Measurements from ENCODE around the gene MAPKAP1.

Gene MAPKAP1

GRCh38 chr9:125433461-125434011 lies 273.5 kb downstream of the MAPKAP1 start:
- no peak for DNase-seq

- DNase-seq = no peak
Observed at GRCh38 chr9:125432715-125433385, 274.2 kb downstream of the MAPKAP1 start.

- no peak for DNase-seq
Observed at GRCh38 chr9:125431741-125432271, 275.2 kb downstream of the MAPKAP1 start.

DNA sequence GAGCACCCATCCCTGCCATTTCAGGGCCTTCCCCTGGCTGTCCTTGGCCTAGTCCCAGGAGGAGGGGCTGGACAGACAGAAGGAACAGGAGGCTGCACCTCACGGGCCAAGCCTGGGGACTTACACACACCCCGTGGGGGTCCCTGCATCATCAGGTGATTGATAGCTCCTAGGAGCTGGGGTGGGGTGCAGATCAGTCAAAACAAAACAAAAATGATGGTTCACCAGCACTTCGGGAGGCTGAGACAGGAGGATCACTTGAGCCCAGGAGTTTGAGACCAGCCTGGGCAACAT lies 276.0 kb downstream of the MAPKAP1 start:
- DNase-seq = no peak

DNA sequence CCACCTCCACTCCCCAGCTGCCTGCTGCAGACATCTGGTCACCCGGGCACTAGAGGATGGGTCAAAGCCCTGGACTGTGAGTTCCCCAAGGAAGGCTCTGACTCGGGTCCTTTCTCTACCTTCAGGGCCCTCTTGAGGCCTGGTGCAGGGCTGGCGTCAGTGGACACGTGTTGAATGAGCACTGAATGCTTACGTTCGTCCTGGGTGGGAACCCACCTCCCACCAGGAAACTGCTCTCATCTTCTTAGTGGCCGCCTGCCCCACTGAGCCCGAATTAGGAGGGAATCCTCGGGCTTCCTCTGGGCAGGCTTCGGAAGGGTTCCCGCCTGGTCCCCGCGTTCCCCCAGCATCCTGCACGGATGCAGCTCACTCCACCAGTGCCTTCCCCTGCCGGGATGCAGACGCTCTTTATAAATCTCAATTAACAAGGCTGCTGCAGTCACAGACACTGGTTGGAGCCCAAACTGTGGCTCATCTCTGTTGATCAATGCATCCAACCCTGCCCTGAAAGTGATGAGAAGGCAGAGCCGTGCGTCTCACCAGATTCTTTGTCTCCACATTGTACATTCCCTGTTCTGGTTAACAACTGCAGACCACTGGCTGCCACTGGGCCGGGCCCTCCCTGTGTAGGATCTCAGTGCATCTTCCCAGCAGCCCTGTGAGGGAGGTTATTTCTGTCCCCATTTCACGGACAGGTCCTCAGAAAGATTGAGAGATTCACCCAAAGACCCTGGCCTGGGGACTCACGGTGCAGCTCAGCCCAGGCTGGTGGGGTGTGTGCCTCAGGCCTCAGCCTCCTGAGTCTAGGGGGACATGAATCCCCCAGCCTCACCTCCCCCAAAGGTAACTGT lies 276.6 kb downstream of the MAPKAP1 start:
- no peak for DNase-seq

- no peak for DNase-seq
Observed at GRCh38 chr9:125429476-125430160, 277.4 kb downstream of the MAPKAP1 start.

- DNase-seq = no peak
Observed at GRCh38 chr9:125428902-125429467, 278.0 kb downstream of the MAPKAP1 start.

DNA sequence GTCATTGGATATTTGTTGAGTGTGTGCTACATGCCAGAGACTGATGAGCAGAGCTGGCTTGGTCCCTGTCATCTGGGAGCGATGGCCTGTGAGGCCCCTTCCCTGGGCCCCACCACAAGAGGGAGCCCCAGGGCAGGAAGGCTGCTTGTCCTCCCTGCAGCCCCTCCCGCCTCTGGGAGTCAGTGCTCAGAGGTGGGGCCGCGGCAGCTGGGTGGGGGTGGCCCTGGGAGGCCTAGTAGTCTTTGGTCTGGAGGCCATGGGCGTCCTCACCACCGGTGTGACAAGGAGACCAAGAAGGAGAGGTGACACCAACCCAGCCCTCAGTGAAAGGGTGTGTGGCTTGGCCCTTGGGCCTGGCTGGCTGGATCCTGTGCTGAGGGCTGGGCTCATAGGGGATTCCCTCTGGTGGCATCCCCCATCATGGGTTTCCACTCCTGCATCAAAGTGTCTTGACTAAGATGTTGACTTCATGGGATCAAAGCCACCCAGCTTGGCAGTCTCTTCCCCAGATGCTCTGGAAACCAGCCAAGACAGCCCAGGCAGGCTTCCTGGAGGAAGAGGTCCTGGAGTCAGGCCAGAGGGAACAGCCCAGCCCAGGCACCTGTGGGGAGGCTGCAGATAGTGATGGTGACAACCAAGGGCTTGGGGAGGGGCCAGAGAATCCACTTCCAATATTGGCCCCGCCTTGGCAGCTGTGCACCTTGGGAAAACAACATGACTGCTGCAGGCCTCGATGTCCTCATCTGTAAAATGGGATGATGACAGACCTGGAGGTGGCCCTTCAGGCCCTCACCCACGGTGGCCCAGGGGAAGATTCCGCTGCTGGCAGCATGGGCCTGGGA lies 278.7 kb downstream of the MAPKAP1 start:
- DNase-seq = no peak

GRCh38 chr9:125427556-125427955 lies 279.5 kb downstream of the MAPKAP1 start:
- no peak for DNase-seq

DNA sequence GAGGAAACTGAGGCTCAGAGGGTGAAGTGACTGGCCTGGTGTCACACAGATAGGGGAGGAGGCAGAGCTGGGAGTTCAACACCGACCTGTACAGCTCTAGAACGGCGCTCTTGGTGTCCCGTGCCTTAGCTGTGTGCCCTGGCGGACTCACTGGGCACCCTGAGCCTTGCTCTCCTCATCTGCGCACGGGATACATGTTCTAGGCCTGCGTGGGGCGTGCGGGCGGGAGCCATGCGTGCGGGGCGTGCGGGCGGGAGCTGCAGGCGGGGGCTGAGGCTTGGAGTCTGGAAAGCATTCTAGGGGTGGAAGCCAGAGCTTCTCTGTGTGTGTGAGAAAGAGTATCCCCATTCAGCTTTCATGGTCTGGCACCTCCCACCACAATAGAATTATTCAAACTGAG lies 280.1 kb downstream of the MAPKAP1 start:
- DNase-seq = peak in 1 of 51 donors; percentile 36

DNA sequence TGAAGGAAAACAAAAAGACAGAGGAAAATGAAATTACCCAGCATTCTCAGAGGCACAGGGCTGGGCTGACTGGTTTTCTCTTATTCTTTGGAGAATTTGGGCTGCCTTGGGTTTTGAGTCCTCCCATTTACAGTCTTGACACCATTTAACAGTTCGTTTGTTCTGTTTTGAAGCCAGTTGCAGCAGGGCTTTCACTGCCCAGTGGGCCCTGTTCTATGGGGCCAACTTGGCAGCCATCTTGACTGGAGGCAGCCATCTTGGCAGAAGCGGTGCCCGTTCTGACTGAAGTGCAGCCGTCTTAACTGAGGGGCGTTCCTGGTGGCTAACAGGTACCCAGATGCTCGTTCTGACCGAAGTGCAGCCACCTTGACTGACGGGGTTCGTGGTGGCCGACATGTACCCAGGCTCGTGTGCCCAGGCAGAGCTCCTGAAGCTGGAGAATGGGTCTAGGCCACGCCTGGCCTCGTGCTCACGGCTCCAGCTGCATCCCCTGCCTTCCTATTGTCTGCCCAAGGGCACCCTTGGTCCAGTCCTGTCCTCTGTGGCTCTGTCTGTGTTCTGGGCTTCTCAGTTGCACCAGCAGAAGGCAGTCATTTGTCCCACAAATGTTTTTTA lies 281.0 kb downstream of the MAPKAP1 start:
- no peak for DNase-seq

GRCh38 chr9:125425170-125425897 lies 281.7 kb downstream of the MAPKAP1 start:
- DNase-seq = no peak

GRCh38 chr9:125423964-125424363 lies 283.0 kb downstream of the MAPKAP1 start:
- no peak for DNase-seq

- no peak for DNase-seq
Observed at GRCh38 chr9:125422853-125423252, 284.2 kb downstream of the MAPKAP1 start.

GRCh38 chr9:125421591-125422181 lies 285.3 kb downstream of the MAPKAP1 start:
- no peak for DNase-seq

DNA sequence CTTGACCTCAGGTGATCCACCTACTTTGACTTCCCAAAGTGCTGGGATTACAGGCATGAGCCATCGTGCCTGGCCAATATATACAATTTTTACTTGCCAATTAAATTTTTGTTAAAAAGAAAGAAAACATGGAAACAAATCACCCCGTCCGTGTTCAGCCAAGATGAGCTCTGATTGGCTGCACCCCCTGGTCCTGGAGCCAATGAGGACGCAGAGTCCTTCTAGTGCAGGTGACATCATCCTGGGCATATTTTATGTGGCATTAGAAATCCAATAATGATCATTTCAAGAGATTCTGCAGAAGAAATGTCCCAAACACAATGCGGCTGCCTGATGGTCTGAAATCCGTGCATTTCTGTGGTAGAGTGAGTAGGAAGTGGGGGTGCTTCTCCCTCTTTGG lies 285.8 kb downstream of the MAPKAP1 start:
- DNase-seq = no peak

DNA sequence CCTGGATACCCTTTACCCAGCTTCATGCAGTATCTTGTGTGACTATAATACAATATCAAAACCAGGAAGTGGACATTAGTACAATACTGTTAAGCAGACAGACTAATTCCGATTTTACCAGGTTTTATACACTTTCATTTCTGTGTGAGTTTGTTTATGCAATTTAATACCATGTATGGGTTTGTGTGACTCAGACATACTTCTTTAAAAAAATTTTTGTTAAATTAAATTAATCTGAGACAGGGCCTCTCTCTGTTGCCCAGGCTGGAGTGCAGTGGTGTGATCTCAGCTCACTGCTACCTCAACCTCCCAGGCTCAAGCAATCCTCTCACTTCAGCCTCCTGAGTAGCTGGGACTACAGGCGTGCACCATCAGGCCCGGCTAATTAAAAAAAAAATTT lies 288.6 kb downstream of the MAPKAP1 start:
- DNase-seq = no peak

DNA sequence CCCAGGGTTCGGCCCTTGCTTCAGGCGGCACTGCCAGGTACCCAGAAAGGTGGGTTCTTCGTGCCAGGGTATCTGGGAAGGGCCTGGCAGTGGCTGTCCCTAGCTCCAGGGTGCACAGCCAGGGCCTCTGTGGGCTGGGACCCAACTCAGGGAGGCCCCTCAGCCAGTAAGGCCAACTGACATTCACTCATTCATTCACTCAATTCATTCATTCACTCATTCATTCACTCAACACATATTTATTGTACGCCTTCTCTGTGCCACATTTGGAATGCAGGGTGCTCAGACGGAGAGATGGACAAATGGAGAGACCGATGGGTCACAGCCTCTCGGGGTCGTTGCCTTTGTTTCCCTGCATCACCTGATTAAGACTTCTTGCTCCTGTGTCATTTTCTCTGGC lies 290.5 kb downstream of the MAPKAP1 start:
- no peak for DNase-seq

Data from hypothalamus (tissue), 51 donors.